T-helper 1 cell treated with Interleukin-12 subunit alpha and Interleukin-12 subunit beta and Interleukin-4 antibody, amounts not matched to agents 30 μg/mL and 1 μg/mL, for 36 hours (primary cell): Measurements from ENCODE around the gene ATE1.

Source experiments
- H3K27ac Mint-ChIP-seq: one replicate; pipeline ENCODE4 v1.8.0; 2021; ENCODE audit warnings: mild to moderate bottlenecking, mixed read lengths
- H3K27me3 Mint-ChIP-seq: one replicate; pipeline ENCODE4 v1.8.0; 2021; ENCODE audit warnings: low read depth, mixed read lengths
- H3K36me3 Mint-ChIP-seq: one replicate; pipeline ENCODE4 v1.8.0; 2021; ENCODE audit warnings: low read depth, mixed read lengths
- H3K4me1 Mint-ChIP-seq: one replicate; pipeline ENCODE4 v1.8.0; 2021; ENCODE audit warnings: low read depth, mixed read lengths
- H3K4me3 Mint-ChIP-seq: one replicate; pipeline ENCODE4 v1.8.0; 2021; ENCODE audit warnings: mild to moderate bottlenecking, moderate library complexity, mixed read lengths
- H3K9me3 Mint-ChIP-seq: one replicate; pipeline ENCODE4 v1.8.0; 2021; ENCODE audit warnings: mixed read lengths

ATE1 gene

GRCh38 chr10:121818599-121818998 lies 109.2 kb downstream of the ATE1 start:
- Mint-ChIP-seq H3K4me1 (no peaks in the 10 kb centered on the region), H3K27me3 (no peaks in the 10 kb centered on the region), H3K36me3 (peaks cover 2% of the 10 kb centered on the region)

GRCh38 chr10:121816197-121816596 lies 111.6 kb downstream of the ATE1 start:
- no peak overlapping the region for H3K4me3 Mint-ChIP-seq
- no peaks in the 10 kb centered on the region for H3K4me1 Mint-ChIP-seq
- no peak overlapping the region for H3K27ac Mint-ChIP-seq
- no peaks in the 10 kb centered on the region for H3K27me3 Mint-ChIP-seq
- H3K36me3 Mint-ChIP-seq, result peaks cover 2% of the 10 kb centered on the region
- H3K9me3 Mint-ChIP-seq, result no peaks in the 10 kb centered on the region

More at GRCh38 chr10:121818599-121818998, 109.2 kb downstream of the ATE1 start:
- Mint-ChIP-seq H3K27ac (no peak overlapping the region), H3K4me3 (no peak overlapping the region), H3K9me3 (no peaks in the 10 kb centered on the region)

- Mint-ChIP-seq H3K9me3 (no peaks in the 10 kb centered on the region), H3K36me3 (peaks cover 2% of the 10 kb centered on the region), H3K4me1 (no peaks in the 10 kb centered on the region), H3K27ac (no peak overlapping the region), H3K4me3 (no peak overlapping the region), H3K27me3 (no peaks in the 10 kb centered on the region)
These were observed 114.0 kb downstream of the ATE1 start for GRCh38 chr10:121813857-121814256.

GRCh38 chr10:121813211-121813815 lies 114.5 kb downstream of the ATE1 start:
- H3K27me3 Mint-ChIP-seq, result no peaks in the 10 kb centered on the region
- H3K9me3 Mint-ChIP-seq, result no peaks in the 10 kb centered on the region
- no peaks in the 10 kb centered on the region for H3K4me1 Mint-ChIP-seq
- no peak overlapping the region for H3K27ac Mint-ChIP-seq
- peaks cover 2% of the 10 kb centered on the region for H3K36me3 Mint-ChIP-seq
- H3K4me3 Mint-ChIP-seq, result no peak overlapping the region

GRCh38 chr10:121812031-121812430 lies 115.8 kb downstream of the ATE1 start:
- H3K4me1 Mint-ChIP-seq, result no peaks in the 10 kb centered on the region
- no peaks in the 10 kb centered on the region for H3K9me3 Mint-ChIP-seq
- H3K36me3 Mint-ChIP-seq, result no peaks in the 10 kb centered on the region
- H3K27ac Mint-ChIP-seq, result no peak overlapping the region
- no peak overlapping the region for H3K4me3 Mint-ChIP-seq
- H3K27me3 Mint-ChIP-seq, result no peaks in the 10 kb centered on the region

GRCh38 chr10:121811386-121811785 lies 116.4 kb downstream of the ATE1 start:
- H3K4me3 Mint-ChIP-seq, result no peak overlapping the region
- H3K27ac Mint-ChIP-seq, result no peak overlapping the region
- H3K27me3 Mint-ChIP-seq, result no peaks in the 10 kb centered on the region
- no peaks in the 10 kb centered on the region for H3K36me3 Mint-ChIP-seq
- no peaks in the 10 kb centered on the region for H3K4me1 Mint-ChIP-seq
- H3K9me3 Mint-ChIP-seq, result no peaks in the 10 kb centered on the region

GRCh38 chr10:121808835-121809234 lies 119.0 kb downstream of the ATE1 start:
- no peak overlapping the region for H3K4me3 Mint-ChIP-seq

GRCh38 chr10:121804460-121804859 lies 123.4 kb downstream of the ATE1 start:
- Mint-ChIP-seq H3K4me1 (no peaks in the 10 kb centered on the region), H3K27ac (no peak overlapping the region), H3K9me3 (no peaks in the 10 kb centered on the region), H3K27me3 (no peaks in the 10 kb centered on the region), H3K4me3 (no peak overlapping the region), H3K36me3 (peaks cover 2% of the 10 kb centered on the region)

More at GRCh38 chr10:121808835-121809234, 119.0 kb downstream of the ATE1 start:
- H3K9me3 Mint-ChIP-seq, result no peaks in the 10 kb centered on the region
- H3K27me3 Mint-ChIP-seq, result no peaks in the 10 kb centered on the region
- H3K27ac Mint-ChIP-seq, result no peak overlapping the region
- no peaks in the 10 kb centered on the region for H3K4me1 Mint-ChIP-seq
- peaks cover 1% of the 10 kb centered on the region for H3K36me3 Mint-ChIP-seq

- Mint-ChIP-seq H3K4me1 (peaks cover 4% of the 10 kb centered on the region), H3K4me3 (no peak overlapping the region), H3K36me3 (peaks cover 2% of the 10 kb centered on the region)
These were observed 124.2 kb downstream of the ATE1 start for GRCh38 chr10:121803611-121804010.

GRCh38 chr10:121800831-121801230 lies 127.0 kb downstream of the ATE1 start:
- H3K4me1 Mint-ChIP-seq, result peaks cover 4% of the 10 kb centered on the region
- H3K36me3 Mint-ChIP-seq, result peaks cover 2% of the 10 kb centered on the region
- no peaks in the 10 kb centered on the region for H3K27me3 Mint-ChIP-seq
- H3K27ac Mint-ChIP-seq, result no peak overlapping the region
- no peak overlapping the region for H3K4me3 Mint-ChIP-seq
- H3K9me3 Mint-ChIP-seq, result no peaks in the 10 kb centered on the region

More at GRCh38 chr10:121803611-121804010, 124.2 kb downstream of the ATE1 start:
- Mint-ChIP-seq H3K27ac (no peak overlapping the region), H3K9me3 (no peaks in the 10 kb centered on the region), H3K27me3 (no peaks in the 10 kb centered on the region)

GRCh38 chr10:121800146-121800545 lies 127.7 kb downstream of the ATE1 start:
- Mint-ChIP-seq H3K4me1 (peaks cover 4% of the 10 kb centered on the region), H3K27me3 (no peaks in the 10 kb centered on the region), H3K36me3 (peaks cover 2% of the 10 kb centered on the region), H3K4me3 (no peak overlapping the region), H3K9me3 (no peaks in the 10 kb centered on the region), H3K27ac (no peak overlapping the region)

- Mint-ChIP-seq H3K27me3 (no peaks in the 10 kb centered on the region), H3K4me1 (peaks cover 4% of the 10 kb centered on the region), H3K36me3 (no peaks in the 10 kb centered on the region), H3K9me3 (no peaks in the 10 kb centered on the region), H3K4me3 (no peak overlapping the region), H3K27ac (no peak overlapping the region)
These were observed 130.3 kb downstream of the ATE1 start for GRCh38 chr10:121797490-121797889.

- Mint-ChIP-seq H3K4me3 (no peak overlapping the region), H3K36me3 (no peaks in the 10 kb centered on the region), H3K4me1 (peaks cover 4% of the 10 kb centered on the region), H3K9me3 (no peaks in the 10 kb centered on the region), H3K27me3 (no peaks in the 10 kb centered on the region), H3K27ac (no peak overlapping the region)
These were observed 131.5 kb downstream of the ATE1 start for GRCh38 chr10:121796342-121796741.

GRCh38 chr10:121792198-121792597 lies 135.6 kb downstream of the ATE1 start:
- Mint-ChIP-seq H3K27me3 (no peaks in the 10 kb centered on the region), H3K4me1 (no peaks in the 10 kb centered on the region), H3K36me3 (no peaks in the 10 kb centered on the region), H3K4me3 (no peak overlapping the region), H3K9me3 (no peaks in the 10 kb centered on the region), H3K27ac (no peak overlapping the region)

- H3K9me3 Mint-ChIP-seq, result no peaks in the 10 kb centered on the region
- H3K36me3 Mint-ChIP-seq, result no peaks in the 10 kb centered on the region
- H3K4me1 Mint-ChIP-seq, result no peaks in the 10 kb centered on the region
- no peak overlapping the region for H3K27ac Mint-ChIP-seq
- H3K4me3 Mint-ChIP-seq, result no peak overlapping the region
- H3K27me3 Mint-ChIP-seq, result no peaks in the 10 kb centered on the region
These were observed 136.1 kb downstream of the ATE1 start for GRCh38 chr10:121791761-121792160.

GRCh38 chr10:121788717-121789116 lies 139.1 kb downstream of the ATE1 start:
- Mint-ChIP-seq H3K9me3 (no peaks in the 10 kb centered on the region), H3K4me3 (no peak overlapping the region), H3K27me3 (no peaks in the 10 kb centered on the region), H3K36me3 (no peaks in the 10 kb centered on the region), H3K4me1 (no peaks in the 10 kb centered on the region), H3K27ac (no peak overlapping the region)
